OCI-LY1 (cell line): ENCODE results near the gene MOSMO.

ENCODE experiments used
- CTCF ChIP-seq: fragments of 200-600 bp; sonication (generic), shearing (Covaris generic); IDR thresholded peaks from 2 replicates; pipeline ENCODE4 v1.5.1; 2017; ENCODE audit warnings: mild to moderate bottlenecking, antibody characterized with exemption, low read length, moderate library complexity, mixed read lengths
- EZH2 ChIP-seq: fragments of 200-600 bp; sonication (generic), shearing (Covaris generic); IDR thresholded peaks from 2 replicates; pipeline ENCODE4 v1.8.0; 2017; ENCODE audit warnings: borderline replicate concordance, mixed run types, mild to moderate bottlenecking, antibody characterized with exemption, low read length, moderate library complexity, mixed read lengths

- TF ChIP-seq CTCF, result no peak
- TF ChIP-seq EZH2, result no peak
These were observed 22.3 kb downstream of the MOSMO start for GRCh38 chr16:22030087-22030812.
